ENCODE results near the gene GLP2R.

The GLP2R gene

GRCh38 chr17:9937241-9937761 lies 111.6 kb downstream of the GLP2R start:
- ChIA-PET POLR2A (no interaction called here), CTCF (no interaction called here)
- DNase-seq (ENCODE audit: extremely low spot score): no peak
- TF ChIP-seq FOXK2 (IDR thresholded peaks at IDR 0.05) (no peak), SP1 (IDR thresholded peaks at IDR 0.05) (no peak), SUZ12 (IDR thresholded peaks at IDR 0.05) (no peak), FOXA1 (IDR thresholded peaks at IDR 0.05) (no peak), HDGF (IDR thresholded peaks at IDR 0.05; ENCODE audit: borderline replicate concordance) (no peak)

GRCh38 chr17:9937901-9938300 lies 112.2 kb downstream of the GLP2R start:
- TF ChIP-seq CTBP1 (IDR thresholded peaks at IDR 0.05; ENCODE audit: borderline replicate concordance): no peak
- CTCF ChIA-PET: no interaction called here
- POLR2A ChIA-PET: no interaction called here
- no peak for DNase-seq (ENCODE audit: extremely low spot score)

- no peak for DNase-seq (ENCODE audit: extremely low spot score)
- POLR2A ChIA-PET: no interaction called here
- CTCF ChIA-PET: no interaction called here
- TF ChIP-seq ELF4 (IDR thresholded peaks at IDR 0.05) (no peak), ZNF384 (IDR thresholded peaks at IDR 0.05) (no peak), TARDBP (IDR thresholded peaks at IDR 0.05) (no peak), FOXA1 (IDR thresholded peaks at IDR 0.05) (no peak)
These were observed 113.0 kb downstream of the GLP2R start for GRCh38 chr17:9938764-9939163.

- ChIA-PET CTCF (interaction anchor here (0.6 kb wide), 1 partner anchor 183 kb away, joined by 7 read pairs; no protein-coding TSS in a partner anchor), POLR2A (no interaction called here)
- TF ChIP-seq L3MBTL2 (conservative IDR thresholded peaks at IDR 0.05) (no peak), FOXM1 (IDR thresholded peaks at IDR 0.05; ENCODE audit: borderline replicate concordance) (no peak), ARNT (IDR thresholded peaks at IDR 0.05) (no peak), LEF1 (IDR thresholded peaks at IDR 0.05; ENCODE audit: borderline replicate concordance) (no peak), HDGF (IDR thresholded peaks at IDR 0.05; ENCODE audit: borderline replicate concordance) (no peak), FOXA1 (IDR thresholded peaks at IDR 0.05) (no peak)
- DNase-seq (ENCODE audit: extremely low spot score): no peak
These were observed 115.1 kb downstream of the GLP2R start for GRCh38 chr17:9940841-9941240.

DNA sequence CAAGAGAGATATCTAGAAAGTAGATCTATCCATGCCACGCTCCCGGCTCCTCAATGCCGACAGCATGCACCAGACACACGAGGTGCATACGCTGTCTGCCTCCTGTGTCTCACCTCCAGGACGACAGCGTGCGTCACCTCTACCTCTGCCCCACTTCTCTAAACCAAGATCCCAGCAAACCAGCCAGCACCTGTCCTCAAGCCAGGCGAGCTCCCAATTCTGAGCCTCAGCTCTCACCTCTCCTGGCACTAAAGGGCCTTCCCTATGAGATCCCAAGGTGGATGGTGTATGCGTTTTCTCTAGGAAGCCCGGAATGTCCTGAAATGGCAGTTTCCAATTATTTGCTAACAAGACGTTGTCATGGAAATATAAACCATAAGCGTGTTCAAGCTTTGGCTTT lies 115.6 kb downstream of the GLP2R start:
- POLR2A ChIA-PET: no interaction called here
- no peak for DNase-seq (ENCODE audit: extremely low spot score)
- CTCF ChIA-PET: interaction anchor here (0.6 to 1.1 kb wide), 2 partner anchors 17 to 183 kb away, joined by 4 to 7 read pairs; no protein-coding TSS in a partner anchor
- no peak for TF ChIP-seq HDGF (IDR thresholded peaks at IDR 0.05; ENCODE audit: borderline replicate concordance)
- TF ChIP-seq ARNT (IDR thresholded peaks at IDR 0.05): no peak
- TF ChIP-seq CTBP1 (IDR thresholded peaks at IDR 0.05; ENCODE audit: borderline replicate concordance): no peak
- no peak for TF ChIP-seq FOXM1 (IDR thresholded peaks at IDR 0.05; ENCODE audit: borderline replicate concordance)
- no peak for TF ChIP-seq TARDBP (IDR thresholded peaks at IDR 0.05)
- no peak for TF ChIP-seq SUZ12 (IDR thresholded peaks at IDR 0.05)
- no peak for TF ChIP-seq FOXA1 (IDR thresholded peaks at IDR 0.05)
